Mammary epithelial cell (primary cell): ENCODE measurements around the gene PRICKLE3.

Experiments
- CTCF ChIP-seq, 2 donors: IDR thresholded peaks in 1 of 2; conservative IDR thresholded peaks in 1 of 2; 2 replicates each; pipeline ENCODE4 v1.5.1; 2011 to 2012; ENCODE audit warnings: inconsistent platforms in 2 of 2, low read length in 2 of 2, mild to moderate bottlenecking in 2 of 2, control low read depth in 1 of 2, low read depth in 1 of 2; ENCODE audit not compliant: insufficient read depth in 1 of 2; ENCODE audit errors: extremely low read depth in 1 of 2
- EZH2 ChIP-seq: IDR thresholded peaks from 2 replicates; pipeline ENCODE4 v1.6.1; 2012; ENCODE audit warnings: low read length, inconsistent platforms, borderline replicate concordance

GRCh38 chrX:49129427-49129826, 56.7 kb downstream of the PRICKLE3 start:
- no peak for TF ChIP-seq CTCF (conservative IDR thresholded peaks at IDR 0.05 in 1 of 2, IDR thresholded peaks at IDR 0.05 in 1 of 2; ENCODE audit: extremely low read depth in 1 of 2, insufficient read depth in 1 of 2, low read depth in 1 of 2, low read length in 2 of 2)
- TF ChIP-seq EZH2 = no peak
